ACC112 (cell line): ENCODE results near the gene ZBTB2.
A peak's percentile ranks its signal among the peaks of the same experiment; 100 is the strongest.
"Not testable (repeated sequence)": the region's sequence is repeated elsewhere in the genome, so short reads cannot be mapped to it uniquely, and the experiment has no call there.

Experiments used
- H2AFZ ChIP-seq: fragments of 200-600 bp; sonication (generic); one replicate; pipeline ENCODE4 v1.6.0; 2017; ENCODE audit warnings: antibody characterized with exemption, low read length; ENCODE audit not compliant: unreplicated experiment
- H3K27ac ChIP-seq: fragments of 200-600 bp; sonication (generic); 2 replicates; pipeline ENCODE4 v1.5.1; 2014; ENCODE audit warnings: low read depth, mild to moderate bottlenecking, antibody characterized with exemption, low read length, moderate library complexity
- H3K27me3 ChIP-seq: fragments of 200-600 bp; sonication (generic); 2 replicates; pipeline ENCODE4 v1.6.1; 2014; ENCODE audit warnings: mild to moderate bottlenecking, antibody characterized with exemption, low read length, moderate library complexity, mixed read lengths; ENCODE audit not compliant: insufficient read depth
- H3K36me3 ChIP-seq: fragments of 200-600 bp; sonication (generic); 2 replicates; pipeline ENCODE4 v1.6.1; 2016; ENCODE audit warnings: mild to moderate bottlenecking, antibody characterized with exemption, low read length, moderate library complexity, mixed read lengths; ENCODE audit not compliant: insufficient read depth
- H3K4me1 ChIP-seq: fragments of 200-600 bp; sonication (generic); one replicate; pipeline ENCODE4 v1.6.1; 2016; ENCODE audit warnings: low read length, mixed read lengths; ENCODE audit not compliant: insufficient read depth, unreplicated experiment, control insufficient read depth
- H3K4me3 ChIP-seq: fragments of 200-600 bp; sonication (generic); 2 replicates; pipeline ENCODE4 v1.5.1; 2014; ENCODE audit warnings: mild to moderate bottlenecking, low read depth, low read length
- H3K79me2 ChIP-seq: fragments of 200-600 bp; sonication (generic); one replicate; pipeline ENCODE4 v1.6.0; 2016; ENCODE audit warnings: low read length; ENCODE audit not compliant: control insufficient read depth, unreplicated experiment, insufficient read depth

The ZBTB2 gene

GRCh38 chr6:151388236-151388635 lies 3.1 kb downstream of the ZBTB2 start:
- peaks cover 71% of the 10 kb centered on the region for H3K79me2 ChIP-seq
- H3K27ac ChIP-seq: peak overlapping the region; percentile 91; the same call in 1 of the 2 replicates
- no peaks in the 10 kb centered on the region for H3K27me3 ChIP-seq
- peaks cover 25% of the 10 kb centered on the region for H3K4me1 ChIP-seq
- H3K36me3 ChIP-seq: no peaks in the 10 kb centered on the region; the same call in 1 of the 2 replicates
- H2AFZ ChIP-seq: no peak overlapping the region
- H3K4me3 ChIP-seq: no peak overlapping the region

DNA sequence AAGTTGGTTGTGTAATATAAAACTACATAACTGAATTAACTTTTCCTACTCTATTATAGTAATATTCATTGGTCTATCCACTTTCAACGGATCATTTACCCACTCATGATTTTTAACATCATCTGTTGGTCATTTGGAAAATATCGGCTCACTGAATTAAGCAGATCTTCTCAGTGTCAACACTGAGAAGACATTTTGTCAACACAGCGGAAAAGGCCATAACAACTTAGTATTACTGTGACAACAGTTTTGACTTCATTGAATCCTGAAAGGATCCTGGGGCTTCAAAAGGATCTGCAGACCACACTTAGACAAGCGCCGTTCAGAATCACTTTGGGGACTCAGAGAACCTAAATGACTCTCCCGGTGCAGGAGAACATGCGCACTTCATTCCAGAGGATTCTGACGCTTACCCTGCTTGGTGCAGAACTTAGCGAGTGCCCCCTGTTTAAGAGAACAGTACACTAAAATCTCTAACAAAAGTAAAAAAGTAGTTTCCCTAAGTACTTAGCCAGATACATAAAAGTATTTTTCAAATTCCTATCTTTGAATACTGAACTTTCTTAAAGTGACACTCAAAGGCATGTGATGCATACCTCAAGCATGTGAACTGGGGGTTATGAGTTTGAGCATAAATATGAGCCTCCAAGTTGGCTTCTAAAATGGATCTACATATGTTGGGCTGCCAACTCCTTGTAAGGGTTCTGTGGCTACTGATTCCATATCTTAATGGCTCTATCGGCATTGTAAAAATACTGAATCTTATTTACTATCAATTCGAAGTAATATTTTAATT lies 4.0 kb downstream of the ZBTB2 start:
- H2AFZ ChIP-seq: no peak overlapping the region
- H3K4me1 ChIP-seq: peaks cover 16% of the 10 kb centered on the region
- no peaks in the 10 kb centered on the region for H3K27me3 ChIP-seq
- no peaks in the 10 kb centered on the region; the same call in 1 of the 2 replicates for H3K36me3 ChIP-seq
- H3K4me3 ChIP-seq: no peak overlapping the region
- no peak overlapping the region for H3K27ac ChIP-seq
- peaks cover 62% of the 10 kb centered on the region for H3K79me2 ChIP-seq

DNA sequence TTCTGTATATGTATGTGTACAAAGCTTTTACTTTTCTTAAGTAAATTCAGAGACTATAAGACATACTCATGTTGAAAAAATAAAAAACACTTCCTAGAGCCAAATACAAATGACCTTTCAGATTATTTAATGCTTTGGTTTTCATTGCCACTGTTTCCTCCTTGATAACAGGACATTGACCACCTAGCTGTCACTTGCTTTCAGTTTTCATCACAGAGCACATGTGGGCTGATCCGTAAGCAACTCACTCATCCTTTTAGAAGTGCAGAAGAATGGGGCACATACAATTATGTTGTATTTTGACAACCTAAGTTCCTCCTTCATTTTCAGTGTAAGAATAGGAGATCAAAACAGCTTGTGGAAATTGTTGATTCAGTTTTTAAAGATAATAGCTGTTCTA lies 6.2 kb downstream of the ZBTB2 start:
- Histone ChIP-seq H3K27me3 (no peaks in the 10 kb centered on the region), H3K79me2 (peaks cover 71% of the 10 kb centered on the region), H2AFZ (no peak overlapping the region), H3K4me3 (no peak overlapping the region), H3K27ac (no peak overlapping the region), H3K4me1 (peaks cover 24% of the 10 kb centered on the region), H3K36me3 (no peaks in the 10 kb centered on the region; the same call in 1 of the 2 replicates)

DNA sequence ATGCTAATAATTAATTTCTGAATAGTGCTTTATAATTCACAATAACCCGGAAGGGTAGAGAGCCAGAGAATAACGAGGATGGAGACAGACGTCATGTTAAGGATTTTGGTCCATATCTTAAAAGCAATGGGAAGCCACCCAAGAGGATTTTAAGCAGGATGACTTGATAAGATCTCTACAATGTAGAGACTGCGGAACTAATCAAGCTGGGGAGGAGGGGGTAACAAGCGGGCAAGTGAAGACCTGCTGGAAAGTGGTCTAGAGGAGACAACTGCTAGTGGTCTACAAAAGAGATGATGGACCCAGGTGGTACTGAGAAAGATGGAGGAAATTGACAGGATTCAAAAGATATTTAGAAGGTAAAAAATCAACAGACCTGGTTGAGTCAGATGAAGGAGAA lies 7.2 kb downstream of the ZBTB2 start:
- Histone ChIP-seq H2AFZ (no peak overlapping the region), H3K4me3 (no peak overlapping the region), H3K27ac (no peak overlapping the region), H3K27me3 (no peaks in the 10 kb centered on the region), H3K79me2 (peaks cover 78% of the 10 kb centered on the region), H3K4me1 (peaks cover 24% of the 10 kb centered on the region), H3K36me3 (no peaks in the 10 kb centered on the region; the same call in 1 of the 2 replicates)

GRCh38 chr6:151382631-151383030 lies 8.7 kb downstream of the ZBTB2 start:
- H3K36me3 ChIP-seq, H3K4me3 ChIP-seq, H2AFZ ChIP-seq, H3K27me3 ChIP-seq, H3K27ac ChIP-seq: not testable (repeated sequence)
- peaks cover 74% of the 10 kb centered on the region for H3K79me2 ChIP-seq
- peaks cover 23% of the 10 kb centered on the region for H3K4me1 ChIP-seq

GRCh38 chr6:151381722-151382121 lies 9.6 kb downstream of the ZBTB2 start:
- Histone ChIP-seq H3K27me3 (no peaks in the 10 kb centered on the region), H3K79me2 (peaks cover 70% of the 10 kb centered on the region), H2AFZ (no peak overlapping the region), H3K27ac (no peak overlapping the region), H3K4me3 (no peak overlapping the region), H3K4me1 (peaks cover 19% of the 10 kb centered on the region), H3K36me3 (no peaks in the 10 kb centered on the region; the same call in 1 of the 2 replicates)

DNA sequence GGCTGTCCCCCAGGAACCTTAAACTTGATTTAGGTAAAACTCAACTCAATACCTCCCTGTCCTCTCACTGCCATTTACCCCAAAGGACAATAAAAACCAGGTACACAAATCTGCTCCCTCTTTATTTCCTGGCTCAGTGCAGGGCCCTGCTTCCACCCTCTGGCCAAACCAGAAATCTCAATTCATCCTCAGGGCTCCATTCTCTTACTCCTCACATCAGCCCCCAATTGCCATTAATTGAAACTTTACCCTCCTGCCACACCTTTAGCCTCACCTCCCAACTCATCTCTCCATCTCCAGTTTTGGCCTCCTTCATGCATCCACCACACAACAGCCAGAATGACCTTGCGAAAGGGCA lies 10.5 kb downstream of the ZBTB2 start:
- Histone ChIP-seq H3K27ac (peak overlapping the region; percentile 40), H2AFZ (no peak overlapping the region), H3K4me1 (peaks cover 19% of the 10 kb centered on the region), H3K79me2 (peaks cover 71% of the 10 kb centered on the region), H3K27me3 (no peaks in the 10 kb centered on the region), H3K36me3 (no peaks in the 10 kb centered on the region; the same call in 1 of the 2 replicates), H3K4me3 (peak overlapping the region; percentile 30; the same call in 1 of the 2 replicates)

DNA sequence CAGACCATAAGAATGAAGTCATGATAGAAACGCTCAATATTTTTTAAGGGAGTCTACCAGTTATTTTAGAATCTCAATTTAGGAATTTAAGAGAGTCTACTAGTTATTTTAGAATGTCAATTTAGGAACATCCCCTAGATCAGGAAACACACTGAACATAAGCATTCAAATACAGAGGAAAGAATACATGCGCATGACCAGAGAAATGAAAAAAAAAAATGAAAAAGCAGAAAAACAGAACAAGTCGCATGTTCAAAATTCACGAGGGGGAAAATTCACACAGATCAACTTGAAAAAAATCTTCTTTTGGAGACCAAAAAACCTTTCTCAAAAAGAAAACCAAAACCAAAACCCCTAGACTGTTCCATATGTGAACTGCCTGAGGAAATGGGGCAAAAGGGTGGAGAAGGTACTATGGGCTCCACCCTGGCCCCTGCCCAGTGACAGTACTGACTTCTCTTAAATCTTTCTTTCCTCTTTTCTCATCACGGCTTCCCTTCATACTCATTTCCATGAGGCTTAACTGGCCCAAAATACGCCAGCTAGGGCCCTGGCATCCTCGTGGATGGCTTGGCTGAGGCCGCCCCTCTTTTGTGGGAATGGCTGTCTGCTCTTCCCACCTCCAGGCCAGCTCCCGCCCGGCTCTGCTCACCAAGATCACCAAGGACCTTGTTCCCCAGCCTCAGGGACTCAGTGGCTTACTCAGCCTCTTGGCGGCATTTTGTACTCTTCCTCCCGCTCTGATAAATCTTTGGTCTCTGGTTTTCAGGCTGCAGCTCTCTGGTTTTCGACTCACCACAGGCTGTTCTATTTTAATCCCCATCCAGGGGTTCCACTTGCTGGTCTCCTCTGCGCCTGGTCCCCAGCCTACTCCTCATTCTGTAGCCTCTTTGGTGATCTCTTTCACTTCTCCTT lies 11.2 kb downstream of the ZBTB2 start:
- Histone ChIP-seq H2AFZ (no peak overlapping the region), H3K36me3 (no peaks in the 10 kb centered on the region; the same call in 1 of the 2 replicates), H3K79me2 (peaks cover 70% of the 10 kb centered on the region), H3K27me3 (no peaks in the 10 kb centered on the region), H3K27ac (peak overlapping the region; percentile 40), H3K4me1 (peaks cover 19% of the 10 kb centered on the region), H3K4me3 (peak overlapping the region; percentile 30)

DNA sequence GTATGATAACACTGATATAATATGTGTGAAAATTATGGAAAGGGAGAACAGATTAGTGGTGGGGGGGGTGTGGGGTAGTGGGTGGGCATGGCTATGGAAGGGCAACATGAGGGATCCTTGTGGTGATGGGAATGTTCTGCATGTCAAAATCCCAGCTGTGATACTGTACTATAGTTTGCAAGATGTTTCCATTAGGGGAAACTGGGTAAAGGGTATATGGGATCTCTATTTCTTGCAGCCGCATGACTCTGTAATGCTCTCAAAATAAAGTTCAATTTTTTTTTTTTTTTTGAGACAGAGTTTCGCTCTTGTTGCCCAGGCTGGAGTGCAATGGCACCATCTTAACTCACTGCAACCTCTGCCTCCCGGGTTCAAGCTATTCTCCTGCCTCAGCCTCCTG lies 14.3 kb downstream of the ZBTB2 start:
- H3K27ac ChIP-seq: no peak overlapping the region
- H3K36me3 ChIP-seq: peaks cover 3% of the 10 kb centered on the region; the same call in 1 of the 2 replicates
- H3K4me3 ChIP-seq: no peak overlapping the region
- peaks cover 25% of the 10 kb centered on the region for H3K4me1 ChIP-seq
- no peak overlapping the region for H2AFZ ChIP-seq
- H3K27me3 ChIP-seq: no peaks in the 10 kb centered on the region
- H3K79me2 ChIP-seq: peaks cover 69% of the 10 kb centered on the region

- Histone ChIP-seq H3K27me3 (no peaks in the 10 kb centered on the region), H3K79me2 (peaks cover 63% of the 10 kb centered on the region), H3K4me1 (peaks cover 25% of the 10 kb centered on the region), H3K27ac (no peak overlapping the region), H3K36me3 (peaks cover 3% of the 10 kb centered on the region; the same call in 1 of the 2 replicates), H2AFZ (no peak overlapping the region), H3K4me3 (no peak overlapping the region)
These were observed 14.9 kb downstream of the ZBTB2 start for GRCh38 chr6:151376440-151376839.
